HTERT RPE-1 (cell line): ENCODE measurements around the gene HECW1.
"Not testable (repeated sequence)": the region's sequence is repeated elsewhere in the genome, so short reads cannot be mapped to it uniquely, and the experiment has no call there.

Experiments
- in situ Hi-C: fragments of 300-500 bp; cut with MboI; formaldehyde crosslinking; loops from 4 replicates; pipeline ENCODE4 v1.14.3; 2020; ENCODE audit warnings: low sequenced_read_pairs

HECW1 gene

GRCh38 chr7:43112459-43112940 lies at the start of gene HECW1:
HECW1 (plus strand) TSS chr7:43112647; CDS start chr7:43243906, 131,259 bp downstream.
- in situ Hi-C loops = no loop called here

GRCh38 chr7:43071604-43072003 lies 40.8 kb upstream of the HECW1 start:
- in situ Hi-C loops = no loop called here

- in situ Hi-C loops = no loop called here
Observed at GRCh38 chr7:43072530-43072929, 39.9 kb upstream of the HECW1 start.

- in situ Hi-C loops = not testable (repeated sequence)
Observed at GRCh38 chr7:43073811-43074210, 38.6 kb upstream of the HECW1 start.

GRCh38 chr7:43076189-43076605 lies 36.2 kb upstream of the HECW1 start:
- in situ Hi-C loops = no loop called here

- in situ Hi-C loops = no loop called here
Observed at GRCh38 chr7:43076606-43077005, 35.8 kb upstream of the HECW1 start.

- in situ Hi-C loops = no loop called here
Observed at GRCh38 chr7:43077285-43077684, 35.2 kb upstream of the HECW1 start.

- in situ Hi-C loops = no loop called here
Observed at GRCh38 chr7:43077732-43078391, 34.6 kb upstream of the HECW1 start.

GRCh38 chr7:43078794-43079193 lies 33.7 kb upstream of the HECW1 start:
- in situ Hi-C loops = no loop called here

GRCh38 chr7:43081603-43082002 lies 30.8 kb upstream of the HECW1 start:
- in situ Hi-C loops = no loop called here

- in situ Hi-C loops = no loop called here
Observed at GRCh38 chr7:43083106-43083505, 29.3 kb upstream of the HECW1 start.

- in situ Hi-C loops = no loop called here
Observed at GRCh38 chr7:43085017-43085416, 27.4 kb upstream of the HECW1 start.

GRCh38 chr7:43085992-43086391 lies 26.5 kb upstream of the HECW1 start:
- in situ Hi-C loops = no loop called here

GRCh38 chr7:43092819-43093218 lies 19.6 kb upstream of the HECW1 start:
- in situ Hi-C loops = no loop called here

GRCh38 chr7:43096875-43097274 lies 15.6 kb upstream of the HECW1 start:
- in situ Hi-C loops = no loop called here

- in situ Hi-C loops = no loop called here
Observed at GRCh38 chr7:43099750-43100149, 12.7 kb upstream of the HECW1 start.

GRCh38 chr7:43104874-43105520 lies 7.5 kb upstream of the HECW1 start:
- in situ Hi-C loops = no loop called here

GRCh38 chr7:43105521-43106120 lies 6.8 kb upstream of the HECW1 start:
- in situ Hi-C loops = no loop called here

- in situ Hi-C loops = no loop called here
Observed at GRCh38 chr7:43108255-43109011, 4.0 kb upstream of the HECW1 start.

GRCh38 chr7:43110791-43111535 lies 1.5 kb upstream of the HECW1 start:
- in situ Hi-C loops = no loop called here
